ENCODE results near the gene SLC7A14.

The SLC7A14 gene

GRCh38 chr3:170560296-170560695 lies 25.6 kb downstream of the SLC7A14 start:
- Histone ChIP-seq H3K27ac (ENCODE audit: low read length) (no peak overlapping the region), H3K27me3 (ENCODE audit: control insufficient read depth, insufficient read depth, low read length) (no peaks in the 10 kb centered on the region), H3K9ac (ENCODE audit: low read length) (no peak overlapping the region)

DNA sequence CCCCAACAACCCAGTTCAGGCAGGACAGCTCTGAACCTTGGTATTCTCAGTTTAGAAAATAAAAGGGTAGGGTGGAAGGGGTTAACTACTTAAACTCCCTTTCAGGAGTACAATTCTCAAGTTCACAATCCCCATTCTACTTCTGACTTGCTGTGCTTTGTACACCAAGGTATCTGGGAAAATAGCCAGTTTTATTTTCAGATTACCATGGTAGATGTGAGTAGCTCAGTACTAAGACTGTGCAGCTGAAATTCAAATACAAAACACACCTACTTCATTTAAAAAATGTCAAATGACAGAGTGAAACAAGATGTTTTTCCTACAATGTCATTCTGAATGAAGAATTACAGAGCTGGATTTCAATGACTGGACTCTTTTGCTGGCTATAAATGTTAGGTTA lies 27.4 kb downstream of the SLC7A14 start:
- no peak overlapping the region for H3K9ac ChIP-seq (ENCODE audit: low read length)
- no peak overlapping the region for H3K4me3 ChIP-seq (ENCODE audit: low read length)
- no peak overlapping the region for H3K27ac ChIP-seq (ENCODE audit: low read length)
- H3K36me3 ChIP-seq (ENCODE audit: control insufficient read depth, low read depth, low read length), result no peaks in the 10 kb centered on the region
- no peaks in the 10 kb centered on the region for H3K27me3 ChIP-seq (ENCODE audit: control insufficient read depth, insufficient read depth, low read length)
- no peaks in the 10 kb centered on the region for H3K9me3 ChIP-seq (ENCODE audit: control insufficient read depth, low read depth, low read length)
- H3K4me1 ChIP-seq (ENCODE audit: control insufficient read depth, low read depth, low read length), result no peaks in the 10 kb centered on the region

More at GRCh38 chr3:170560296-170560695, 25.6 kb downstream of the SLC7A14 start:
- H3K9me3 ChIP-seq (ENCODE audit: control insufficient read depth, low read depth, low read length), result no peaks in the 10 kb centered on the region
- H3K4me1 ChIP-seq (ENCODE audit: control insufficient read depth, low read depth, low read length), result no peaks in the 10 kb centered on the region
- H3K4me3 ChIP-seq (ENCODE audit: low read length), result no peak overlapping the region
- H3K36me3 ChIP-seq (ENCODE audit: control insufficient read depth, low read depth, low read length), result no peaks in the 10 kb centered on the region

DNA sequence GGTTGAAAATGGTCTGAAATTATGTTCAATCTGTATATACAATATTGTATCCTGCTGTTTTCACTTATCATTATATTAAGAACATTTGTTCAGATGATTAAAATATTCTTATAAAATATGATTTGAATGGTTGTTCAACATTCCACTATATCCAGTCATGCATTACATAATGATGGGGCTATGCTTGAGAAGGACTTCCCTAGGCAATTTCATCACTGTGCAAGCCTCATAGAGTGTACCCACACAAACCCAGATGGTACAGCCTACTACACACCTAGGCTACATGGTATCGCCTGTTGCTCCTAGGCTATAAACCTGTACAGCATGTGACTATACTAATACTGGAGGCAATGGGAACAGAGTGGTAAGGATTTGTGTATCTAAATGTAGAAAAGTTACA lies 30.5 kb downstream of the SLC7A14 start:
- no peaks in the 10 kb centered on the region for H3K27me3 ChIP-seq (ENCODE audit: control insufficient read depth, insufficient read depth, low read length)
- no peak overlapping the region for H3K27ac ChIP-seq (ENCODE audit: low read length)
- H3K9ac ChIP-seq (ENCODE audit: low read length), result no peak overlapping the region
- H3K36me3 ChIP-seq (ENCODE audit: control insufficient read depth, low read depth, low read length), result no peaks in the 10 kb centered on the region
- H3K9me3 ChIP-seq (ENCODE audit: control insufficient read depth, low read depth, low read length), result no peaks in the 10 kb centered on the region
- no peaks in the 10 kb centered on the region for H3K4me1 ChIP-seq (ENCODE audit: control insufficient read depth, low read depth, low read length)
- H3K4me3 ChIP-seq (ENCODE audit: low read length), result no peak overlapping the region

- no peaks in the 10 kb centered on the region for H3K27me3 ChIP-seq (ENCODE audit: control insufficient read depth, insufficient read depth, low read length)
- H3K9ac ChIP-seq (ENCODE audit: low read length), result no peak overlapping the region
- no peaks in the 10 kb centered on the region for H3K4me1 ChIP-seq (ENCODE audit: control insufficient read depth, low read depth, low read length)
- H3K36me3 ChIP-seq (ENCODE audit: control insufficient read depth, low read depth, low read length), result no peaks in the 10 kb centered on the region
- H3K27ac ChIP-seq (ENCODE audit: low read length), result no peak overlapping the region
- H3K9me3 ChIP-seq (ENCODE audit: control insufficient read depth, low read depth, low read length), result no peaks in the 10 kb centered on the region
- no peak overlapping the region for H3K4me3 ChIP-seq (ENCODE audit: low read length)
Observed at GRCh38 chr3:170553788-170554757, 31.8 kb downstream of the SLC7A14 start.

DNA sequence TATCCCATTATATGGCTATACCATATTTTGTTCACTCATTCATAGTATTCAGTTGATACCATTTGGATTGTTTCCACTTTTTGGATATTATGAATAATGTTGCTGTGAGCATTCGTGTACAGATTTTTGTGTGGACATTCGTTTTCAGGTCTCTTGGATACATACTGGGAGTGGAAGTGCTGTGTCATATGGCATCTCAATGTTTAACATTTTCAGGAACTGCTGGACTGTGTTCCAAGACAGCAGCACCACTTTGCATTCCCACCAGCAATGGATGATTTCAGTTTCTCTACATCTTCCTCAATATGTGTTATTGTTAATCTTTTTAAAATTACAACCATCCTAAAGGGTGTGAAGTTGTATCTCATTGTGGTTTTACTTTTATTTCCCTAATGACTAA lies 34.6 kb downstream of the SLC7A14 start:
- no peaks in the 10 kb centered on the region for H3K27me3 ChIP-seq (ENCODE audit: control insufficient read depth, insufficient read depth, low read length)
- H3K4me3 ChIP-seq (ENCODE audit: low read length), result no peak overlapping the region
- H3K9me3 ChIP-seq (ENCODE audit: control insufficient read depth, low read depth, low read length), result no peaks in the 10 kb centered on the region
- H3K36me3 ChIP-seq (ENCODE audit: control insufficient read depth, low read depth, low read length), result no peaks in the 10 kb centered on the region
- no peak overlapping the region for H3K27ac ChIP-seq (ENCODE audit: low read length)
- H3K4me1 ChIP-seq (ENCODE audit: control insufficient read depth, low read depth, low read length), result no peaks in the 10 kb centered on the region
- H3K9ac ChIP-seq (ENCODE audit: low read length), result no peak overlapping the region

- Histone ChIP-seq H3K9me3 (ENCODE audit: control insufficient read depth, low read depth, low read length) (no peaks in the 10 kb centered on the region), H3K4me1 (ENCODE audit: control insufficient read depth, low read depth, low read length) (no peaks in the 10 kb centered on the region), H3K27me3 (ENCODE audit: control insufficient read depth, insufficient read depth, low read length) (no peaks in the 10 kb centered on the region), H3K36me3 (ENCODE audit: control insufficient read depth, low read depth, low read length) (no peaks in the 10 kb centered on the region), H3K27ac (ENCODE audit: low read length) (no peak overlapping the region), H3K4me3 (ENCODE audit: low read length) (no peak overlapping the region), H3K9ac (ENCODE audit: low read length) (no peak overlapping the region)
Observed at GRCh38 chr3:170542704-170543103, 43.2 kb downstream of the SLC7A14 start.

GRCh38 chr3:170539897-170540296 lies 46.0 kb downstream of the SLC7A14 start:
- Histone ChIP-seq H3K9me3 (ENCODE audit: control insufficient read depth, low read depth, low read length) (no peaks in the 10 kb centered on the region), H3K9ac (ENCODE audit: low read length) (no peak overlapping the region), H3K27me3 (ENCODE audit: control insufficient read depth, insufficient read depth, low read length) (no peaks in the 10 kb centered on the region), H3K4me1 (ENCODE audit: control insufficient read depth, low read depth, low read length) (no peaks in the 10 kb centered on the region), H3K36me3 (ENCODE audit: control insufficient read depth, low read depth, low read length) (no peaks in the 10 kb centered on the region), H3K4me3 (ENCODE audit: low read length) (no peak overlapping the region), H3K27ac (ENCODE audit: low read length) (no peak overlapping the region)

- no peaks in the 10 kb centered on the region for H3K9me3 ChIP-seq (ENCODE audit: control insufficient read depth, low read depth, low read length)
- no peaks in the 10 kb centered on the region for H3K4me1 ChIP-seq (ENCODE audit: control insufficient read depth, low read depth, low read length)
- H3K27me3 ChIP-seq (ENCODE audit: control insufficient read depth, insufficient read depth, low read length), result no peaks in the 10 kb centered on the region
- H3K4me3 ChIP-seq (ENCODE audit: low read length), result no peak overlapping the region
- H3K9ac ChIP-seq (ENCODE audit: low read length), result no peak overlapping the region
- H3K36me3 ChIP-seq (ENCODE audit: control insufficient read depth, low read depth, low read length), result no peaks in the 10 kb centered on the region
- no peak overlapping the region for H3K27ac ChIP-seq (ENCODE audit: low read length)
Observed at GRCh38 chr3:170536712-170537111, 49.2 kb downstream of the SLC7A14 start.

GRCh38 chr3:170534227-170534626 lies 51.6 kb downstream of the SLC7A14 start:
- Histone ChIP-seq H3K9ac (ENCODE audit: low read length) (no peak overlapping the region), H3K4me1 (ENCODE audit: control insufficient read depth, low read depth, low read length) (no peaks in the 10 kb centered on the region), H3K4me3 (ENCODE audit: low read length) (no peak overlapping the region), H3K36me3 (ENCODE audit: control insufficient read depth, low read depth, low read length) (no peaks in the 10 kb centered on the region), H3K27ac (ENCODE audit: low read length) (no peak overlapping the region), H3K27me3 (ENCODE audit: control insufficient read depth, insufficient read depth, low read length) (no peaks in the 10 kb centered on the region), H3K9me3 (ENCODE audit: control insufficient read depth, low read depth, low read length) (no peaks in the 10 kb centered on the region)

DNA sequence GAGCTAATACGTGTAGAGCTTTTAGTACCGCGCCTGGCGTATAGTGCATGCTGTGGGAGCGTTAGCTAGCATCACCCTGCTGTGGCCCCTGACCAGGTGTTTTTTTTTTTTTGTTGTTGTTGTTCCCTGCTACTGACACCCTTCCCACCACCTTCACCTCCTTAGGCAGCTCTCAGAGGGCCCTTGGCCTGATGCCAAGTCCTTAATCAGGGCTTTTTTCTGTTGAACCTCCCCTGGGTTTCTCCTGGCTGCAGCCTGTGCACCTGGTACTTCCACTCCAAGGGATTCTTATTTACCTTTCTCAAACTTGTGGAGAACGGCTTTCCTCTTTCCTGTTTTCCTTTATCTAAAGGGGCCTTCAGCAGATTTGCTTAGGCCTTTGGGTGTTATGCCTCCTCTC lies 53.3 kb downstream of the SLC7A14 start:
- no peak overlapping the region for H3K27ac ChIP-seq (ENCODE audit: low read length)
- no peaks in the 10 kb centered on the region for H3K27me3 ChIP-seq (ENCODE audit: control insufficient read depth, insufficient read depth, low read length)
- no peaks in the 10 kb centered on the region for H3K36me3 ChIP-seq (ENCODE audit: control insufficient read depth, low read depth, low read length)
- H3K9ac ChIP-seq (ENCODE audit: low read length), result no peak overlapping the region
- no peaks in the 10 kb centered on the region for H3K9me3 ChIP-seq (ENCODE audit: control insufficient read depth, low read depth, low read length)
- peaks cover 6% of the 10 kb centered on the region for H3K4me1 ChIP-seq (ENCODE audit: control insufficient read depth, low read depth, low read length)
- H3K4me3 ChIP-seq (ENCODE audit: low read length), result no peak overlapping the region

GRCh38 chr3:170531657-170532335 lies 54.1 kb downstream of the SLC7A14 start:
- H3K9me3 ChIP-seq (ENCODE audit: control insufficient read depth, low read depth, low read length), result no peaks in the 10 kb centered on the region
- no peaks in the 10 kb centered on the region for H3K27me3 ChIP-seq (ENCODE audit: control insufficient read depth, insufficient read depth, low read length)
- no peak overlapping the region for H3K4me3 ChIP-seq (ENCODE audit: low read length)
- H3K36me3 ChIP-seq (ENCODE audit: control insufficient read depth, low read depth, low read length), result no peaks in the 10 kb centered on the region
- no peak overlapping the region for H3K9ac ChIP-seq (ENCODE audit: low read length)
- peaks cover 6% of the 10 kb centered on the region for H3K4me1 ChIP-seq (ENCODE audit: control insufficient read depth, low read depth, low read length)
- no peak overlapping the region for H3K27ac ChIP-seq (ENCODE audit: low read length)
